GM12891 (cell line): ENCODE data around the gene CLIC1.
A peak's percentile ranks its signal among the peaks of the same experiment; 100 is the strongest.

ENCODE experiments used
- DNase-seq: peaks from one replicate; pipeline ENCODE4 v3.0.0; 2011; ENCODE audit warnings: low spot score; ENCODE audit not compliant: insufficient read length
- FAIRE-seq: peaks from 2 replicates; lab custom pipeline; 2011; peaks lifted over from hg19 to GRCh38; lab: Jason Lieb, UNC
- PAX5 ChIP-seq: IDR thresholded peaks from 2 replicates; pipeline ENCODE4 v1.6.1; 2011; ENCODE audit warnings: low read length, moderate library complexity, mild to moderate bottlenecking; ENCODE audit not compliant: insufficient read depth, severe bottlenecking
- POLR2A ChIP-seq: IDR thresholded peaks from 2 replicates; pipeline ENCODE4 v1.6.1; 2011; ENCODE audit warnings: low read depth, low read length, control low read depth
- POLR2AphosphoS5 ChIP-seq: IDR thresholded peaks from 2 replicates; pipeline ENCODE4 v1.6.1; 2011; ENCODE audit warnings: low read depth, low read length, control low read depth
- POU2F2 ChIP-seq: IDR thresholded peaks from 2 replicates; pipeline ENCODE4 v1.6.1; 2011; ENCODE audit warnings: low read depth, mild to moderate bottlenecking, control low read depth, low read length, moderate library complexity
- SPI1 ChIP-seq: IDR thresholded peaks from 2 replicates; pipeline ENCODE4 v1.6.1; 2011; ENCODE audit warnings: low read depth, low read length, control low read depth
- TAF1 ChIP-seq: IDR thresholded peaks from 2 replicates; pipeline ENCODE4 v1.6.1; 2011; ENCODE audit warnings: low read depth, low read length, control low read depth

Gene CLIC1

DNA sequence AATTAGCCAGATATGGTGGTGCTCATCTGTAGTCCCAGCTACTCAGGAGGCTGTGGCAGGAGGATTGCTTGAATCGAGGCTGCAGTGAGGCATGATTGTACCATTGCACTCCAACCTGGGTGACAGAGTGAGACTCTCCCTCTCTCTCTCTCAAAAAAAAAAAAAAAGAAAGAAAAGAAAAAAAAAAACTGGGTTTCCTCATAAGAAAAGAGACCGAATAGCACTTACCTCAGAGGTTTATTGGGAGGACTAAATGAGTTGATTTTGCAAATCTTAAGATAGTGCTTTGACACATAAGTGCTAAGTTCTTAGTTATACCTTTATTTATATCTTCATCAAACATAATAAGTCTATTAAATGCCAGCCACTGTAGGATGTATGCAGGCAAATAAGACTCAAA lies 34.5 kb upstream of the CLIC1 start:
- TF ChIP-seq TAF1 (no peak), POU2F2 (no peak), POLR2AphosphoS5 (no peak), POLR2A (no peak), PAX5 (no peak), SPI1 (no peak)
- FAIRE-seq = no peak
- no peak for DNase-seq

DNA sequence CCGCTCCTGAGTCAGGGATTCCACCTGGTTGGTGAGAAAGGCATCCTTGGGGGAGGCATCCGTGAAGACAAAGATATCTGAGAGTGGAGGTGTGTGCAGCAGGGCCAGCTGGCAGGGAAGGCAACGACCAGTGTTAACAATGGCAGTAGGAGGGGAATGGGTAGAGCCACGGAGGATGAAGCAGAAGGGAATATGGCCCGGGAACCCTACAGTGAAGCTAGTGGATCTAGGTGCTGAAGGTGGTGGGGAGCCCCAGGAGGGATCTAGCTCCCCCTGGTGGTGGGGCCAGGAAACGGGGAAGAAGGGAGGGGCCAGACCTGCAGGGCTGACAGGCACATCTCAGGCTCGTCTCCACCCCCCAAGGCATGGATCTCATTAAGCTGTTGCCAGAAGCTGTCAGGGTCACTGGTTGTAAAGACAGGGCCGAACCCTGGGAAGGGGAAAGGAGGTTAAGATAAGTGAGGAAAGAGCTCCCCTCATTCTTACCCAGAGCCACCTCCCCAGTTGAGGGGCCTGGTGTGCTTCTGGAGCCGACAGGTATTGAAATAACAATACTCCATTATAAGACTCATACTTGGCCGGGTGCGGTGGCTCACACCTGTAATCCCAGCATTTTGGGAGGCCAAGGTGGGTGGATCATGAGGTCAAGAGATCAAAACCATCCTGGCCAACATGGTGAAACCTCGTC lies 33.5 kb upstream of the CLIC1 start:
- peak; percentile 80 for FAIRE-seq

GRCh38 chr6:31768363-31769257 lies 32.3 kb upstream of the CLIC1 start:
- TF ChIP-seq PAX5 = no peak
- no peak for TF ChIP-seq POLR2AphosphoS5
- TF ChIP-seq SPI1 = no peak
- no peak for TF ChIP-seq TAF1
- no peak for TF ChIP-seq POU2F2
- TF ChIP-seq POLR2A = no peak
- DNase-seq (no peak), FAIRE-seq (no peak)

More for the DNA sequence above, 33.5 kb upstream of the CLIC1 start:
- DNase-seq = peak; percentile 86
- TF ChIP-seq POLR2AphosphoS5 = no peak
- no peak for TF ChIP-seq PAX5
- no peak for TF ChIP-seq POLR2A
- TF ChIP-seq SPI1 = no peak
- TF ChIP-seq POU2F2 = no peak
- TF ChIP-seq TAF1 = no peak

- FAIRE-seq = no peak
- no peak for TF ChIP-seq POLR2A
- TF ChIP-seq POLR2AphosphoS5 = no peak
- no peak for TF ChIP-seq POU2F2
- TF ChIP-seq PAX5 = no peak
- TF ChIP-seq TAF1 = no peak
- TF ChIP-seq SPI1 = no peak
- DNase-seq = no peak
Measured at GRCh38 chr6:31767096-31767645, 30.8 kb upstream of the CLIC1 start.

DNA sequence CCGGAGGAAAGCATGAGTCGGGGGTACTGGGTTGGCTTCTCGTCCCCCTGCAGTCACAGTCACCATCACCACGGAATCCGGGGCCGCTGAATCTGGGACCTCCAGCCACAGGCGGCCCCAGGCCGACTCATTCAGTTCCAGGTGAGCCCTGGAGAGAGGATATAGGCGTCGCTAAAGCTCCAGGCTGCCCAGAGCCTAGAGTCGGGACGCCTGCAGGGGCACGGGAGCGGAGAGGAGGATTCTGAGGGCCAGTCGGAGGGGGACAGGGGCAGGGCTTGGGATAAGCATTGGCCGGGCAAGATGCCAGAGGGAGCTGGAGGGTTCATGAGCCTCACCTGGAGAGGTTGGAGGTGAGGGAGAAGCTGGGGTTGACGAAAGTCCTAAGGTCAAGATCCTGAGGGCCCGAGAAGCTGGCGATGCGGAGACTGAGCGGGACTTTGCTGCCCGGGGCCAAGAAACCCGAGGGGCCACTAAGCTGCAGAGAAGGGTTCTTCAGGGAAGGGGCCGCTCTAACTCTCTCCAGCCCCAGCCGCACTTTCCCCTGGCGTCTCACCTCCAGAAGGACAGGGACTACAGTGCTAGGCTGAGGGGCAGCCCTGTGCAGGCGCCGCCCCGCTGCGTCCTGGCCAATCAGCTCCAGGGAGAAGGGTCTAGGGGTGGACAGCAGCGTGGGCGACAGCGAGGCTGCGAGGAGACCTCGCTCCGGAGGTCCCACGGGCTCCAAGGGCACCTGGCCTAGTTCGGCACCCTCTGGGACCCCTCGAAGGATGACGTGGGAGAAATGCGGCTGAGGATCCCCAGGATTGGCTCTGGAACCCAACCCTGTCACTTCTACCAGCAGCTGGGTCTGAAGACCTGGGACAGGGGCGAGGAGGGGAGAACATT lies 29.8 kb upstream of the CLIC1 start:
- FAIRE-seq (peak; percentile 41), DNase-seq (no peak)
- TF ChIP-seq PAX5 (no peak), TAF1 (no peak), SPI1 (no peak)

DNA sequence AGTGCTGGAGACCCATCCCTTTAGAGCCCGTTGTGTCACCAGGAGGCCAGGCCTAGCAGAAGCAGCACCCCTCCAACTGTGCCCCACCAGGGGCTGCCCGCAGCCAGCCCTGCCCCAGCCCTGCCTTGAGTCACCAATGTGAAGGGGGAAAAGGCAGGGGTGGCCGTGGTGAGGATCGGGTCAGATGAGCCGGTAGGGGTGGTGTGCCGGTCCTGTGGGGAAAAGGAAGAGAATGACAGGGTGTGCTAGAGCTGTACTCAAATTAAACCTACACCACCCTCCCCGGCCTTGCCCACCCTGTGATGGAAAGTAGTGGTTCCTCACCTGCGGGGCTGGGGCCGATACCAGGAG lies 29.2 kb upstream of the CLIC1 start:
- FAIRE-seq (no peak), DNase-seq (no peak)
- no peak for TF ChIP-seq POLR2A
- TF ChIP-seq SPI1 = no peak
- TF ChIP-seq POU2F2 = no peak
- no peak for TF ChIP-seq PAX5

DNA sequence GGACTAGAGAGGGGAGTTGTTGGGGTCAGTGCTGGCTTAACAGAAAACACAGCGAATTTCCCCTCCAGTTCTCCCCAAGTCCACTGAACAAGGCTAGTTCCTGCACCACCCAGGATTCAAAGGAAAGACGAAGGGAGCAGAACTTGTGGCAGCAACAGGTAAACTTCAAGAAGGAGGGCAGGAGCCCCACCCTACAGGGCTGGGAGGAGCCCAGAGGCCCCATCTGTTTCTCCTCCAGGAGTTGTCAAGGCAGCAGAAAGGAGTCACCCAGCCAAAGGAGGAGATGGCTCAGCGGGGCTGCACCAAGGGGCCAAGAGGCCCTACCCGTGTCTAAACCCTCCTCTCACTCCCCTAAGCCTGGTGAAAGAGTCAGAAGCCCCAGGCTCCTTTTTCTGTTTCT lies 27.9 kb upstream of the CLIC1 start:
- FAIRE-seq = no peak
- TF ChIP-seq POLR2AphosphoS5 (no peak), POU2F2 (no peak), POLR2A (no peak), SPI1 (no peak), TAF1 (no peak), PAX5 (no peak)
- DNase-seq = no peak

GRCh38 chr6:31763619-31763940 lies 27.2 kb upstream of the CLIC1 start:
- DNase-seq = no peak
- FAIRE-seq = no peak
- TF ChIP-seq SPI1 = no peak
